GM13977 (cell line): ENCODE data around the gene KIF13A.
"Not testable (repeated sequence)": the region's sequence is repeated elsewhere in the genome, so short reads cannot be mapped to it uniquely, and the experiment has no call there.

Experiments
- DNase-seq: peaks from one replicate; pipeline ENCODE4 v3.0.0; 2012; ENCODE audit warnings: low spot score
- CTCF ChIP-seq: IDR thresholded peaks from 2 replicates; pipeline ENCODE4 v1.5.1; 2012; ENCODE audit warnings: mild to moderate bottlenecking, control low read depth; ENCODE audit not compliant: insufficient read depth; ENCODE audit errors: extremely low read depth, missing control alignments
- in situ Hi-C: fragments of 300-500 bp; cut with MboI; formaldehyde crosslinking; loops from one replicate; pipeline ENCODE4 v1.12.0; 2022; ENCODE audit warnings: low sequenced_read_pairs, low pct_unique_long_range_greater_than_20kb, mixed read lengths, inconsistent platforms; ENCODE audit not compliant: unreplicated experiment

Gene KIF13A

GRCh38 chr6:17846762-17847161 is 140.7 kb downstream of the KIF13A start:
- no peak for TF ChIP-seq CTCF
- in situ Hi-C loops: no loop called here
- DNase-seq: no peak

GRCh38 chr6:17845598-17845997 is 141.8 kb downstream of the KIF13A start:
- in situ Hi-C loops: no loop called here
- DNase-seq: no peak
- TF ChIP-seq CTCF: no peak

- in situ Hi-C loops, DNase-seq: not testable (repeated sequence)
Observed at GRCh38 chr6:17844967-17845366, 142.5 kb downstream of the KIF13A start.

GRCh38 chr6:17842934-17843821 is 144.3 kb downstream of the KIF13A start:
- in situ Hi-C loops: no loop called here
- TF ChIP-seq CTCF: no peak
- no peak for DNase-seq

GRCh38 chr6:17842014-17842776 is 145.2 kb downstream of the KIF13A start:
- in situ Hi-C loops: no loop called here
- DNase-seq: no peak
- no peak for TF ChIP-seq CTCF

GRCh38 chr6:17839513-17840223 is 147.8 kb downstream of the KIF13A start:
- DNase-seq: no peak
- in situ Hi-C loops: no loop called here
- TF ChIP-seq CTCF: no peak
